GM12873 (cell line): ENCODE measurements around the gene NKIRAS1.

Experiments
- CTCF ChIP-seq: IDR thresholded peaks from 2 replicates; pipeline ENCODE4 v1.5.1; 2012; ENCODE audit warnings: low read depth, mild to moderate bottlenecking, moderate library complexity, low read length, control low read depth; ENCODE audit not compliant: insufficient read depth; ENCODE audit errors: missing control alignments

Gene NKIRAS1

GRCh38 chr3:23923786-23924185 lies 7.0 kb upstream of the NKIRAS1 start:
- no peak for TF ChIP-seq CTCF

GRCh38 chr3:23921052-23921511 lies 4.3 kb upstream of the NKIRAS1 start:
- no peak for TF ChIP-seq CTCF

DNA sequence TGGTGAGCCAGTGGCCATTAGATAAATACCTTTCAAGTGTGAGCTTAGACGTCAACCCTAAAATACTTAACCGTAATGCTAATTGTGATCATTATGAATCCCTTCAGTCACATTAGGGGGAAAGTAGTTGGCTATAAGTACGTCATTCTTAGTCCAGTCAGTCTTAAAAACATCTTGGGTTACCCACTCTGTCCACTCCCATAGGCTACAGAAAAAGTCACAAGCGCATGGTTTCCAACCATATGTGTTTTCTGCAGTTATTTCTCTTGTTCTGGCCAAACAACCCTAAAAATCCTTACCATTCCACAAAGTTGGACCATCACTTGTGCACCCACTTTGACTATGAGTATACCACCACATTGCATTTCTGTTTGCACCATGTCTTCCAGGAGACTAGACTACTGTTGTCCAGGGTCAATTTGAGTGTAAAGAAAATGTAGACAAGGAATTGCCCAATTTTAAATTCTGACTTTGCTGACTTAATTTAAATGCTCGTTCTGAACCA lies 3.4 kb upstream of the NKIRAS1 start:
- TF ChIP-seq CTCF = no peak

DNA sequence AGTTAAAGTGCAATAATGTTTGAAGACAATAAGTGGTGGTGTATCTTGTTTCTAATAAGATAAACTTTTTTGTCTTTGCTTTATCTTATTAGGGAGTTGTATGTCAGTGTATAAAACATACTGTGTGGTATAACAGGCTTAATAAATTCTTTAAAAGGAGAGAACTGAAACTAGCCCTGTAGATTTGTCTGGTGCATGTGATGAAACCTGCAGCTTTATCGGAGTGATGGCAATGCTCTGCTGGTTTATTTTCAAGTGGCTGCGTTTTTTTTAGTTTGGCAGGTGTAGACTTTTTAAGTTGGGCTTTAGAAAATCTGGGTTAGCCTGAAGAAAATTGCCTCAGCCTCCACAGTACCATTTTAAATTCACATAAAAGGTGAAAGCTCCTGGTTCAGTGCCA lies 2.8 kb upstream of the NKIRAS1 start:
- TF ChIP-seq CTCF = no peak

GRCh38 chr3:23916152-23916885 lies 471 bp downstream of the NKIRAS1 start:
- TF ChIP-seq CTCF = no peak

- TF ChIP-seq CTCF = no peak
Observed at GRCh38 chr3:23915537-23916108, 1.2 kb downstream of the NKIRAS1 start.

DNA sequence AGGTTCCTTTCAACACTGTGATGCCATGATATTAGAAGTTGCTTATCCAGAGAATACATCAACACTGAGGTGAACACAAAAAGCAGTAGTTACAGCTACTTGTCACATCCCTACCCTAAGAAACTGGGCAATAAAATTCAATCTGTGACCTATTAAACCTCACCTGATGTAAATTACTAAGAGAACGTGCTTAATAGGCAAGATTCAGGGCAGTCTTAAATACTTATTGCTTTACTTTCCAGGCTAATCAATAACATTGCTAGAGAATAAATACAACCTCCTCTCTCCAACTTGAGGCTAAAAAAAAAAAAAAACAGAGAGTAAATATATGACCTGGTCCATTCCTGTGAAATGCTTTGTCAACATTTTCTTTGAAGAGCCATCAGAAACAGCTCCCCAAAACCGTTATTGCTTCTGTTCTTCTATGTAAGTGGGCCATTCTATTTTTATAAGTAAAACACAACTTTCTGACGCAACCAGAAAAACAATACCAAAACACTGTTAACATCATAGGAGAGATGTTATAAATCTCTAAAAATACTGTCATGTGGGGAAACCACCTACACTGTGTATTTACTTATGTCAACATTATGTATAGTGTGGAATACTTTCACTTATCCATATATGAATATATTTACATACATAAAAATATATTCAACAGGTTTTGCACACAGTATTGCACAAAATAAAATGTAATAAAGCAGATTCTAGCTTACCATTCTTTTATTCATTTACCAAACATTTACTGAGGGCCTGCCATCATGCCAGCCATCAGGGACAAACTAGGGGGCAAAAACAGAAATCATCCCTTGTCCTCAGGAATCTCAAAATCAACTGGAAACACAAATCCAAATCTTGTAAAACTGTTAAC lies 2.7 kb downstream of the NKIRAS1 start:
- TF ChIP-seq CTCF = no peak
